RPMI7951 (cell line): ENCODE results near the gene TEDC1. TPM values are rescaled to one million over a fixed set of nuclear protein-coding genes. Genes with fewer than 3 reads are reported as not detected.
A peak's percentile ranks its signal among the peaks of the same experiment; 100 is the strongest.

Experiments
- DNase-seq: peaks from one replicate; pipeline ENCODE4 v3.0.0-alpha.2; 2012; ENCODE audit warnings: low read depth
- total RNA-seq: library from RNA; depleted of rRNA; stranded (reverse); fragments of >200 nt; shearing (Covaris generic); gene quantifications from 2 replicates; pipeline ENCODE4 v1.2.3, GENCODE V29; 2014

TEDC1 gene
- total RNA-seq, 1 experiment from 2014 or later, result 13.7 TPM

- DNase-seq, result no peak
Measured at GRCh38 chr14:105458010-105458409, 33.0 kb upstream of the TEDC1 start.

GRCh38 chr14:105458571-105458970 is 32.5 kb upstream of the TEDC1 start:
- no peak for DNase-seq

- DNase-seq, result no peak
Measured at GRCh38 chr14:105460116-105460515, 30.9 kb upstream of the TEDC1 start.

- DNase-seq, result no peak
Measured at GRCh38 chr14:105460616-105461015, 30.4 kb upstream of the TEDC1 start.

GRCh38 chr14:105461903-105462302 is 29.1 kb upstream of the TEDC1 start:
- DNase-seq, result no peak

GRCh38 chr14:105464501-105464900 is 26.5 kb upstream of the TEDC1 start:
- DNase-seq, result no peak

GRCh38 chr14:105465209-105466031 is 25.6 kb upstream of the TEDC1 start:
- DNase-seq, result peak; percentile 55

- DNase-seq, result no peak
Measured at GRCh38 chr14:105466531-105467248, 24.4 kb upstream of the TEDC1 start.

- no peak for DNase-seq
Measured at GRCh38 chr14:105467249-105467941, 23.7 kb upstream of the TEDC1 start.

- DNase-seq, result no peak
Measured at GRCh38 chr14:105467942-105468471, 23.0 kb upstream of the TEDC1 start.

GRCh38 chr14:105468621-105469241 is 22.3 kb upstream of the TEDC1 start:
- no peak for DNase-seq

- DNase-seq, result no peak
Measured at GRCh38 chr14:105469456-105470349, 21.3 kb upstream of the TEDC1 start.

GRCh38 chr14:105470350-105471296 is 20.4 kb upstream of the TEDC1 start:
- no peak for DNase-seq

GRCh38 chr14:105471297-105471821 is 19.7 kb upstream of the TEDC1 start:
- DNase-seq, result no peak

- DNase-seq, result no peak
Measured at GRCh38 chr14:105471823-105472485, 19.1 kb upstream of the TEDC1 start.

- DNase-seq, result no peak
Measured at GRCh38 chr14:105472486-105472991, 18.5 kb upstream of the TEDC1 start.

GRCh38 chr14:105473033-105473676 is 17.9 kb upstream of the TEDC1 start:
- DNase-seq, result peak; percentile 26
